ENCODE results near the gene ARMS2. TPM values are rescaled to one million over a fixed set of nuclear protein-coding genes. Genes with fewer than 3 reads are reported as not detected.

Gene ARMS2
- total and polyA plus RNA-seq, 4 experiments from 2014 or later, result not detected

- H3K4me1 Mint-ChIP-seq, result peaks cover 9 to 20% (median 16%) of the 10 kb centered on the region in 4 donors
- intact Hi-C loops (cut with micrococcal nuclease), result no loop called here
- H3K27ac Mint-ChIP-seq, result no peak overlapping the region
- H3K27me3 ChIP-seq (ENCODE audit: insufficient read depth, low read length), result no peaks in the 10 kb centered on the region
- H3K4me1 ChIP-seq (ENCODE audit: insufficient read depth, low read length), result peaks cover 21% of the 10 kb centered on the region
- no peaks in the 10 kb centered on the region for H3K36me3 Mint-ChIP-seq
- no peaks in the 10 kb centered on the region for H3K36me3 ChIP-seq (ENCODE audit: insufficient read depth, low read length)
- no peaks in the 10 kb centered on the region for H3K9me3 ChIP-seq (ENCODE audit: control insufficient read depth in 1 of 2, low read length in 2 of 2)
- no peaks in the 10 kb centered on the region for H3K27me3 Mint-ChIP-seq
- no peak overlapping the region for H3K27ac ChIP-seq (ENCODE audit: low read depth, low read length)
- CTCF ChIA-PET (ENCODE audit: partially characterized antibody), result interaction anchor here (1.2 kb wide), 1 partner anchor 144 kb away, joined by 3 read pairs; no protein-coding TSS in a partner anchor
- no peak overlapping the region for H3K4me3 Mint-ChIP-seq
- H3K4me3 ChIP-seq (ENCODE audit: low read length in 2 of 2), result no peak overlapping the region
- POLR2A ChIA-PET (ENCODE audit: partially characterized antibody), result interaction anchor here (1.0 to 1.3 kb wide), 2 partner anchors 27 to 29 kb away, joined by 4 to 5 read pairs; no protein-coding TSS in a partner anchor
- DNase-seq, result no peak
- H3K9me3 Mint-ChIP-seq, result peaks cover 0 to 1% (median 0%) of the 10 kb centered on the region in 8 donors
Observed at GRCh38 chr10:122487174-122487765, 32.8 kb downstream of the ARMS2 start.

- H3K36me3 ChIP-seq (ENCODE audit: insufficient read depth, low read length), result no peaks in the 10 kb centered on the region
- Mint-ChIP-seq H3K4me1 (peaks cover 10 to 32% (median 24%) of the 10 kb centered on the region in 4 donors), H3K27me3 (no peaks in the 10 kb centered on the region), H3K27ac (no peak overlapping the region), H3K36me3 (no peaks in the 10 kb centered on the region), H3K9me3 (no peaks in the 10 kb centered on the region), H3K4me3 (no peak overlapping the region)
- H3K27ac ChIP-seq (ENCODE audit: low read depth, low read length), result no peak overlapping the region
- H3K27me3 ChIP-seq (ENCODE audit: insufficient read depth, low read length), result no peaks in the 10 kb centered on the region
- ChIA-PET POLR2A (ENCODE audit: partially characterized antibody) (interaction anchor here (1.3 to 2.6 kb wide), 3 partner anchors 26 to 116 kb away, joined by 4 to 12 read pairs (median 7); partner anchors contain the start of gene PLEKHA1), CTCF (ENCODE audit: partially characterized antibody) (interaction anchor here (1.5 to 1.9 kb wide), 2 partner anchors 75 to 78 kb away, joined by 3 to 7 read pairs; no protein-coding TSS in a partner anchor)
- intact Hi-C loops (cut with micrococcal nuclease), result no loop called here
- DNase-seq, result no peak
- no peak overlapping the region for H3K4me3 ChIP-seq (ENCODE audit: low read length in 2 of 2)
- peaks cover 24% of the 10 kb centered on the region for H3K4me1 ChIP-seq (ENCODE audit: insufficient read depth, low read length)
- H3K9me3 ChIP-seq (ENCODE audit: control insufficient read depth in 1 of 2, low read length in 2 of 2), result no peaks in the 10 kb centered on the region
Observed at GRCh38 chr10:122490268-122490667, 35.8 kb downstream of the ARMS2 start.

GRCh38 chr10:122490786-122491680 lies 36.6 kb downstream of the ARMS2 start:
- POLR2A ChIA-PET (ENCODE audit: partially characterized antibody), result interaction anchor here (0.6 to 2.6 kb wide), 4 partner anchors 25 to 207 kb away, joined by 3 to 12 read pairs (median 6); partner anchors contain the start of gene PLEKHA1
- peak overlapping the region in 1 of 7 donors; percentile 37 for H3K27ac Mint-ChIP-seq

GRCh38 chr10:122492006-122492405 lies 37.6 kb downstream of the ARMS2 start:
- Mint-ChIP-seq H3K9me3 (no peaks in the 10 kb centered on the region), H3K4me3 (peak overlapping the region in 2 of 8 donors; percentile 25 to 56), H3K36me3 (peaks cover 0 to 2% of the 10 kb centered on the region in 2 donors), H3K4me1 (peaks cover 23 to 49% (median 38%) of the 10 kb centered on the region in 4 donors), H3K27ac (peak overlapping the region in 1 of 7 donors; percentile 25), H3K27me3 (no peaks in the 10 kb centered on the region)
- H3K27ac ChIP-seq (ENCODE audit: low read depth, low read length), result no peak overlapping the region
- ChIA-PET POLR2A (ENCODE audit: partially characterized antibody) (interaction anchor here (2.3 to 2.6 kb wide), 2 partner anchors 24 to 59 kb away, joined by 7 to 12 read pairs; no protein-coding TSS in a partner anchor), CTCF (ENCODE audit: partially characterized antibody) (interaction anchor here (0.8 to 1.6 kb wide), 3 partner anchors 56 to 193 kb away, joined by 3 to 6 read pairs (median 3); no protein-coding TSS in a partner anchor)
- H3K4me1 ChIP-seq (ENCODE audit: insufficient read depth, low read length), result peaks cover 41% of the 10 kb centered on the region
- H3K27me3 ChIP-seq (ENCODE audit: insufficient read depth, low read length), result no peaks in the 10 kb centered on the region
- intact Hi-C loops (cut with micrococcal nuclease), result no loop called here
- no peaks in the 10 kb centered on the region for H3K36me3 ChIP-seq (ENCODE audit: insufficient read depth, low read length)
- no peak overlapping the region for H3K4me3 ChIP-seq (ENCODE audit: low read length in 2 of 2)
- no peak for DNase-seq
- no peaks in the 10 kb centered on the region for H3K9me3 ChIP-seq (ENCODE audit: control insufficient read depth in 1 of 2, low read length in 2 of 2)

More at GRCh38 chr10:122490786-122491680, 36.6 kb downstream of the ARMS2 start:
- Histone ChIP-seq H3K4me1 (ENCODE audit: insufficient read depth, low read length) (peaks cover 32% of the 10 kb centered on the region), H3K9me3 (ENCODE audit: control insufficient read depth in 1 of 2, low read length in 2 of 2) (no peaks in the 10 kb centered on the region), H3K27ac (ENCODE audit: low read depth, low read length) (no peak overlapping the region), H3K36me3 (ENCODE audit: insufficient read depth, low read length) (no peaks in the 10 kb centered on the region), H3K4me3 (ENCODE audit: low read length in 2 of 2) (no peak overlapping the region), H3K27me3 (ENCODE audit: insufficient read depth, low read length) (no peaks in the 10 kb centered on the region)
- intact Hi-C loops (cut with micrococcal nuclease), result no loop called here
- DNase-seq, result peak; percentile 27 to 64 (median 31)
- CTCF ChIA-PET (ENCODE audit: partially characterized antibody), result interaction anchor here (0.7 to 1.9 kb wide), 8 partner anchors 8 to 192 kb away, joined by 3 to 7 read pairs (median 3); no protein-coding TSS in a partner anchor
- H3K4me1 Mint-ChIP-seq, result peaks cover 16 to 39% (median 30%) of the 10 kb centered on the region in 4 donors
- H3K27me3 Mint-ChIP-seq, result no peaks in the 10 kb centered on the region
- peaks cover 0 to 2% of the 10 kb centered on the region in 2 donors for H3K36me3 Mint-ChIP-seq
- H3K4me3 Mint-ChIP-seq, result peak overlapping the region in 7 of 8 donors; percentile 4 to 65 (median 56)
- no peaks in the 10 kb centered on the region for H3K9me3 Mint-ChIP-seq

GRCh38 chr10:122492999-122493481 lies 38.6 kb downstream of the ARMS2 start:
- Histone ChIP-seq H3K27ac (ENCODE audit: low read depth, low read length) (no peak overlapping the region), H3K4me1 (ENCODE audit: insufficient read depth, low read length) (peaks cover 41% of the 10 kb centered on the region), H3K27me3 (ENCODE audit: insufficient read depth, low read length) (no peaks in the 10 kb centered on the region), H3K4me3 (ENCODE audit: low read length in 2 of 2) (no peak overlapping the region), H3K36me3 (ENCODE audit: insufficient read depth, low read length) (no peaks in the 10 kb centered on the region), H3K9me3 (ENCODE audit: control insufficient read depth in 1 of 2, low read length in 2 of 2) (no peaks in the 10 kb centered on the region)
- no peaks in the 10 kb centered on the region for H3K27me3 Mint-ChIP-seq
- CTCF ChIA-PET (ENCODE audit: partially characterized antibody), result interaction anchor here (0.7 to 1.9 kb wide), 2 partner anchors 56 to 73 kb away, joined by 3 to 8 read pairs; no protein-coding TSS in a partner anchor
- POLR2A ChIA-PET (ENCODE audit: partially characterized antibody), result no interaction called here
- H3K9me3 Mint-ChIP-seq, result no peaks in the 10 kb centered on the region
- DNase-seq, result no peak
- H3K36me3 Mint-ChIP-seq, result peaks cover 0 to 2% of the 10 kb centered on the region in 2 donors
- H3K27ac Mint-ChIP-seq, result peak overlapping the region in 2 of 7 donors; percentile 49 to 60
- intact Hi-C loops (cut with micrococcal nuclease), result no loop called here
- H3K4me1 Mint-ChIP-seq, result peaks cover 23 to 51% (median 38%) of the 10 kb centered on the region in 4 donors
- H3K4me3 Mint-ChIP-seq, result no peak overlapping the region

- Mint-ChIP-seq H3K27me3 (no peaks in the 10 kb centered on the region), H3K27ac (no peak overlapping the region), H3K9me3 (no peaks in the 10 kb centered on the region), H3K4me1 (peaks cover 23 to 55% (median 42%) of the 10 kb centered on the region in 4 donors), H3K36me3 (peaks cover 0 to 2% of the 10 kb centered on the region in 2 donors), H3K4me3 (no peak overlapping the region)
- Histone ChIP-seq H3K4me1 (ENCODE audit: insufficient read depth, low read length) (peaks cover 41% of the 10 kb centered on the region), H3K27ac (ENCODE audit: low read depth, low read length) (no peak overlapping the region), H3K36me3 (ENCODE audit: insufficient read depth, low read length) (no peaks in the 10 kb centered on the region), H3K27me3 (ENCODE audit: insufficient read depth, low read length) (no peaks in the 10 kb centered on the region), H3K9me3 (ENCODE audit: control insufficient read depth in 1 of 2, low read length in 2 of 2) (no peaks in the 10 kb centered on the region), H3K4me3 (ENCODE audit: low read length in 2 of 2) (no peak overlapping the region)
- no peak for DNase-seq
- ChIA-PET CTCF (ENCODE audit: partially characterized antibody) (interaction anchor here (1.9 to 2.8 kb wide), 3 partner anchors 9 to 72 kb away, joined by 4 to 8 read pairs (median 7); no protein-coding TSS in a partner anchor), POLR2A (ENCODE audit: partially characterized antibody) (no interaction called here)
- intact Hi-C loops (cut with micrococcal nuclease), result no loop called here
Observed at GRCh38 chr10:122493761-122494160, 39.3 kb downstream of the ARMS2 start.

Measured in CD4-positive, alpha-beta memory T cell (primary cell).